Neural cell (in vitro differentiated cells): ENCODE data around the gene TMCO1.

Experiments
- EP300 ChIP-seq: fragments of 450-650 bp; conservative IDR thresholded peaks from 2 replicates; pipeline ENCODE4 v1.6.1; 2014; ENCODE audit warnings: antibody characterized with exemption, mild to moderate bottlenecking, moderate library complexity; ENCODE audit not compliant: poor library complexity, severe bottlenecking
- EZH2 ChIP-seq: fragments of 200-600, 300-800 bp; shearing (Covaris generic), sonication (generic); IDR thresholded peaks from 2 replicates; pipeline ENCODE4 v1.6.1; 2014; ENCODE audit warnings: antibody characterized with exemption, low read length, borderline replicate concordance, mild to moderate bottlenecking; ENCODE audit not compliant: insufficient read depth, poor library complexity, severe bottlenecking
- MXI1 ChIP-seq: fragments of 450-650 bp; conservative IDR thresholded peaks from 2 replicates; pipeline ENCODE4 v1.6.1; 2014; ENCODE audit warnings: antibody characterized with exemption, mild to moderate bottlenecking; ENCODE audit not compliant: poor library complexity, severe bottlenecking
- POLR2AphosphoS5 ChIP-seq: IDR thresholded peaks from 2 replicates; pipeline ENCODE4 v1.6.1; 2012
- RAD21 ChIP-seq: fragments of 450-650 bp; conservative IDR thresholded peaks from 2 replicates; pipeline ENCODE4 v1.6.1; 2014; ENCODE audit warnings: antibody characterized with exemption, mild to moderate bottlenecking, moderate library complexity
- SMC3 ChIP-seq: fragments of 450-650 bp; conservative IDR thresholded peaks from 2 replicates; pipeline ENCODE4 v1.6.1; 2014; ENCODE audit warnings: antibody characterized with exemption, mild to moderate bottlenecking, moderate library complexity; ENCODE audit not compliant: poor library complexity
- TAF1 ChIP-seq: IDR thresholded peaks from 2 replicates; pipeline ENCODE4 v1.6.1; 2012; ENCODE audit warnings: low read depth
- TF ChIP-seq, protein P1 (sequence below): fragments of 450-650 bp; IDR thresholded peaks from 2 replicates; pipeline ENCODE4 v1.5.1; 2014; ENCODE audit warnings: antibody characterized with exemption, mild to moderate bottlenecking, moderate library complexity; ENCODE audit not compliant: poor library complexity, severe bottlenecking
- TF ChIP-seq, protein P2 (sequence below): IDR thresholded peaks from 2 replicates; pipeline ENCODE4 v1.6.1; 2012; ENCODE audit warnings: borderline replicate concordance

DNA sequence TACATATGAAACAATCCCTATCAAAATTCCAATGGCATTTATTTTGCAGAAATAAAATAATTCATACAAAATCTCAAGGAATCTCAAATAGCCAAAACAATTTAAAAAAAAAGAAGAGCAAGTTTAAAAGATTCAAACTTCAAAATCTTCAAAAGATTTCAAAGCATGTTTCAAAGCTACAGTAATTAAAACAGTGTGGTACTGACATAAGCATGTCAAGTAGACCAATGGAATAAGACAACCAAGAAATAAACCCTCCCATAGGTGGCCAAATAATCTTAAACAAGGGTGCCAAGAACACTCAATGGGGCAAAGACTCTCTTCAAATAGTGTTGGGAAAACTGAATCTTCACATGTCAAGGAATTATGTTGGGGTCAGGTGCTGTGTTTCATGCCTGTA lies 30.7 kb upstream of the TMCO1 start:
- TF ChIP-seq, protein P1, sequence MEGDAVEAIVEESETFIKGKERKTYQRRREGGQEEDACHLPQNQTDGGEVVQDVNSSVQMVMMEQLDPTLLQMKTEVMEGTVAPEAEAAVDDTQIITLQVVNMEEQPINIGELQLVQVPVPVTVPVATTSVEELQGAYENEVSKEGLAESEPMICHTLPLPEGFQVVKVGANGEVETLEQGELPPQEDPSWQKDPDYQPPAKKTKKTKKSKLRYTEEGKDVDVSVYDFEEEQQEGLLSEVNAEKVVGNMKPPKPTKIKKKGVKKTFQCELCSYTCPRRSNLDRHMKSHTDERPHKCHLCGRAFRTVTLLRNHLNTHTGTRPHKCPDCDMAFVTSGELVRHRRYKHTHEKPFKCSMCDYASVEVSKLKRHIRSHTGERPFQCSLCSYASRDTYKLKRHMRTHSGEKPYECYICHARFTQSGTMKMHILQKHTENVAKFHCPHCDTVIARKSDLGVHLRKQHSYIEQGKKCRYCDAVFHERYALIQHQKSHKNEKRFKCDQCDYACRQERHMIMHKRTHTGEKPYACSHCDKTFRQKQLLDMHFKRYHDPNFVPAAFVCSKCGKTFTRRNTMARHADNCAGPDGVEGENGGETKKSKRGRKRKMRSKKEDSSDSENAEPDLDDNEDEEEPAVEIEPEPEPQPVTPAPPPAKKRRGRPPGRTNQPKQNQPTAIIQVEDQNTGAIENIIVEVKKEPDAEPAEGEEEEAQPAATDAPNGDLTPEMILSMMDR, result no peak
- no peak for TF ChIP-seq MXI1
- TF ChIP-seq, protein P2, sequence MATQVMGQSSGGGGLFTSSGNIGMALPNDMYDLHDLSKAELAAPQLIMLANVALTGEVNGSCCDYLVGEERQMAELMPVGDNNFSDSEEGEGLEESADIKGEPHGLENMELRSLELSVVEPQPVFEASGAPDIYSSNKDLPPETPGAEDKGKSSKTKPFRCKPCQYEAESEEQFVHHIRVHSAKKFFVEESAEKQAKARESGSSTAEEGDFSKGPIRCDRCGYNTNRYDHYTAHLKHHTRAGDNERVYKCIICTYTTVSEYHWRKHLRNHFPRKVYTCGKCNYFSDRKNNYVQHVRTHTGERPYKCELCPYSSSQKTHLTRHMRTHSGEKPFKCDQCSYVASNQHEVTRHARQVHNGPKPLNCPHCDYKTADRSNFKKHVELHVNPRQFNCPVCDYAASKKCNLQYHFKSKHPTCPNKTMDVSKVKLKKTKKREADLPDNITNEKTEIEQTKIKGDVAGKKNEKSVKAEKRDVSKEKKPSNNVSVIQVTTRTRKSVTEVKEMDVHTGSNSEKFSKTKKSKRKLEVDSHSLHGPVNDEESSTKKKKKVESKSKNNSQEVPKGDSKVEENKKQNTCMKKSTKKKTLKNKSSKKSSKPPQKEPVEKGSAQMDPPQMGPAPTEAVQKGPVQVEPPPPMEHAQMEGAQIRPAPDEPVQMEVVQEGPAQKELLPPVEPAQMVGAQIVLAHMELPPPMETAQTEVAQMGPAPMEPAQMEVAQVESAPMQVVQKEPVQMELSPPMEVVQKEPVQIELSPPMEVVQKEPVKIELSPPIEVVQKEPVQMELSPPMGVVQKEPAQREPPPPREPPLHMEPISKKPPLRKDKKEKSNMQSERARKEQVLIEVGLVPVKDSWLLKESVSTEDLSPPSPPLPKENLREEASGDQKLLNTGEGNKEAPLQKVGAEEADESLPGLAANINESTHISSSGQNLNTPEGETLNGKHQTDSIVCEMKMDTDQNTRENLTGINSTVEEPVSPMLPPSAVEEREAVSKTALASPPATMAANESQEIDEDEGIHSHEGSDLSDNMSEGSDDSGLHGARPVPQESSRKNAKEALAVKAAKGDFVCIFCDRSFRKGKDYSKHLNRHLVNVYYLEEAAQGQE, result no peak
- no peak for TF ChIP-seq EZH2
- no peak for TF ChIP-seq POLR2AphosphoS5
- no peak for TF ChIP-seq SMC3
- no peak for TF ChIP-seq TAF1
- TF ChIP-seq EP300, result no peak
- no peak for TF ChIP-seq RAD21
